ENCODE data around the gene DENND1A.
"Not testable (repeated sequence)": the region's sequence is repeated elsewhere in the genome, so short reads cannot be mapped to it uniquely, and the experiment has no call there.

Gene DENND1A

DNA sequence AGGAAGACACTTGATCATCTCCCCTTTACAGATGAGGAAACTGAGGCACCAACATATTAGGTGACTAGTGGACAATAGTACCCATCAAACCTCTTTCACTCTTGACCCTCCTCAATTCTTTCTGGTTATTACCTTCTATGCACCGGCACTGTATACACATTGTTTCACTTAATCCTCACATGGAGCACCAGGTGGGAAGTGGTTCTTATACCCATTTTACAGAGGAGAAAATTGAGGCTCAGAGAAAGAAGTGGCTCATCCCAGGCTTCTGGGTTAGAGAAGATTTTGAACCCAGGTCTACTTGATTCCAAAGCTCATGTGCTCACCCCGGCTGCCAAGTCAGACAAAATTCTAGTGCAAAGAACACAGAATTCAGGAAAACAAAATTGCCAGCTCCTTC, 17.4 kb upstream of the DENND1A start:
- no peak for DNase-seq

DNA sequence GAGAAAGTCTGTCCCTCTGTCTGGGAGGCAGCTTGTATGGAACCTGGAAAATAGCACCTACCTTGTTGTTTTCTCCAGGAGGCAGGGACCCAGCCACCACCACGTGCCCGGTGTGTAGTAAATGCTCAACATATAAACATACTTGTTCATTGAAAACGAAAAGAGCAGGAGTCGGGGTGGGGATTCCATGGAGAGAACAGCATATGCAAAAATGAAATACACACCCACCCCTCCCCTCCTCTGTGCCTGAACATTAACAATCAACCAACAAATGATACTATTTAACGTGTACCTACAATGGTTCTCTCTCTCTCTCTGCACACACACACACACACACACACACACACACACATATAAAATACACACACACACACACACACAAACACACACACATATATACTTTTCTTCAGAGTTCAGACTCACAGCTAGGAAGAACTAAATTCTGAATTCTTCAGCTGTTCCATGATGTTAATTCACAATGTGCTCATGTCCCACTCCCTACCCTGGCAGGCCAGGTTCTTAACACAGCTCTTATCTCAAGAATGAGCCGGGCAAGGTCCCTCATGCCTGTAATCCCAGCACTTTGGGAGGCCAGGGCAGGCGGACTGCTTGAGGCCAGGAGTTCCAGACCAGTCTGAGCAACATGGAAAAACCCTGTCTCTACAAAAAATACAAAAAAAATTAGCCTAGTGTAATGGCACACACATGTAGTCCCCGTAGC, 16.3 kb upstream of the DENND1A start:
- no peak for DNase-seq

DNA sequence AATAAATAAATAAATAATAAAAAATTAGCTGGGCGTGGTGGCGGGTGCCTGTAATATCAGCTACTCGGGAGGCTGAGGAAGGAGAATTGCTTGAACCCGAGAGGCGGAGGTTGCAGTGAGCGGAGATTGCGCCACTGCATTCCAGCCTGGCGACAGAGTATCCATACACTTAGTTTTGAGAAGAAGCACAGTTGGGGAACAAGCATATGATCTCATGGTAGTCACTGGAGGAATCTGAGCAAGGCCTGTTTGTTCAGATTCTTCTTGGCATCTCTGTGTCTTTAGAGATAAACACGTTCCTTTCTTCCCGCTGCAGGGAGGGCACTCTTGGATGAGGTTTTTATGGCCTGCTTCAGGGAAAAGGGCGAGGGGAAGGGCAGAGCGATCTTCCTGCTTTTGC, 15.6 kb upstream of the DENND1A start:
- no peak for DNase-seq

DNA sequence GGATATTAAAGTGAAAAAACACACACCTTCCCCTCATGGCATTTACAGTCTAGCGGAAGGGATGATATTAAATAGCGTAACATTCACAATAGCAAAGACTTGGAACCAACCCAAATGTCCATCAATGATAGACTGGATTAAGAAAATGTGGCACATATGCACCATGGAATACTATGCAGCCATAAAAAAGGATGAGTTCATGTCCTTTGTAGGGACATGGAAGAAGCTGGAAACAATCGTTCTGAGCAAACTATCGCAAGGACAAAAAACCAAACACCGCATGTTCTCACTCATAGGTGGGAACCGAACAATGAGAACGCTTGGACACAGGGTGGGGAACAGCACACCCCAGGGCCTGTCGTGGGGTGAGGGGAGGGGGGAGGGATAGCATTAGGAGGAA, 14.5 kb upstream of the DENND1A start:
- not testable (repeated sequence) for DNase-seq

DNA sequence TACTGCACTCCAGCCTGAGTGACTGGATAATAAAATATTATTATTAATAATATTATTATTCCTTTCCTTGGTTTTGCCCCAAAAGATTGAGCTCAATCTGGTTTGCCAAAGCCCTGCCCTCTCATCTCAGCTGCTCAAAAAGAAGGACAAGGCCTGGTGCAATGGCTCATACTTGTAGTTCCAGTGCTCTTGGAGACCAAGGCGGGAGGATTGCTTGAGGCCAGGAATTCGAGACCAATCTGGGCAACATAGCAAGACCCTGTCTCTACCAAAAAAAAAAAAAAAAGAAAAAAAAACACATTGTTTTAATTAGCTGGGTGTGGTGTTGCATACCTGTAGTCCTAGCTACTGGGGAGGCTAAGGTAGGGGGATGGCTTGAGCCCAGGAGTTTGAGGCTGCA, 13.7 kb upstream of the DENND1A start:
- no peak for DNase-seq

DNA sequence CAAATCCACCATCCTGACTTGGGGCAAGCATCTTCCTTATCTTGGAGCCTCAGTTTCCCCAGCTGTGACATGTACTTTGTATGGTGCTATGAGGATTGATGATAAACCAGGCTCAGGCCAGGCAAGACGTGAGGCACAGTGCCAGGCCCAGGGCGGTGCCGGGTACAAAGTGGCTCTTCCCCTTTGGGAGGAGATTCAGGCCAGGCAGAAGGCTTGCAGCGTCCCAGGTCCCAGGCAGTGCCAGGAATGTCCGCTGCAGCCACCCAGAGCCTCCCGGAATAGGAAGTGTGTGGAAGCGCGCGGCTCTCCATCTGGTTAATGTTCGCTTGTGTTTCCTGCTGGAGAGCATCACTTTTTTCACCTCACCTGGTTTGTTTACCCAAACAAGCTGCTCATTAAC, 12.6 kb upstream of the DENND1A start:
- DNase-seq = no peak

- DNase-seq = no peak
These were observed 11.7 kb upstream of the DENND1A start for GRCh38 chr9:123941524-123942070.

DNA sequence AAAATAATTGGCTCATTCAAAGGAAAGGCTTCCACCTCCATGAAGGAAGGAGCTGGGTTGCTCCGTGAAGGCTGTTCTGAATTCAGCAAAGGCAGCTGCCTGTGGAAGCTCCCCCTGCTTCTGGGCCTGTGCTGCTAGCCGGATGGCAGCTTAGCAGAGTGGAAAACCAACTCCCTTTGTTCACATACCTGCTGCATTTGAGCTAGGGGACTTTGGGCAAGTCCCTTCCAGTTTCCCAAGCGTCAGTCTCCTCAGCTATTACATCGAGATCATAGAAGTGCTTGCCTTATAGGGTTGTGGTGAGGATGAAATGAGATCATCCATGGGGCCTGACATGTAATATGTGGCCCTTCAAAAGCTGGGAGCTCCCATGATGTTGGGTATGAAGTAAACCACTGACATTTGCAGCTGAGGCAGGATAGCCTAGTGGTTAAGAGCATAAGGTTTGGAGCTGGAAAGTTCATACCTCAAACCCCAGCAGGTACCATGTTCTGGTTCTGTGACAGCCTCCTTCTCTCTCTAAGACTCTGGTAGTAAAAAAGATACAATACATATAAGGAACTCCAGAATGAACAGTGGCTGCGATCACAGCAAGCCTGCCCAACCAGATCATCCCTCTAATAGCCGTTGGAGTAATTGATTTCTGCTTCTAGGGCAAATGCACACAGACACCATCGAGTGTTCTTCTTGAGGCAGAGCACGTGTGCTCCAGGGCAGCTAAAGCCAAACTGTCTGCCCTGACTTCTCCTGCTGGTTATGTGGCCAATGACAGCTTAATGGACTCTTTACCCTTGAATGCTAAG, 11.0 kb upstream of the DENND1A start:
- DNase-seq = no peak

GRCh38 chr9:123938401-123938800, 8.5 kb upstream of the DENND1A start:
- DNase-seq = no peak

DNA sequence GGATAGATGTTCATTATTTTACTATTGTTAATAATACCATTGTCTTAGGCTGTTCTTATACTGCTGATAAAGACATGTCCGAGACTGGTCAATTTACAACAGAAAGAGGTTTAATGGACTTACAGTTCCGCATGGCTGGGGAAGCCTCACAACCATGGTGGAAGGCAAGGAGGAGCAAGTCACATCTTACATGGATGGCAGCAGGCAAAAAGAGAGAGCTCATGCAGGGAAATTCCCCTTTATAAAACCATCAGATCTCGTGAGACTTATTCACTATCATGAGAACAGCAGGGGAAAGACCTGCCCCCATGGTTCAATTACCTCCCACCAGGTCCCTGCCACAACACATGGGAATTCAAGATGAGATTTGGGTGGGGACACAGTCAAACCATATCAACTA, 6.6 kb upstream of the DENND1A start:
- not testable (repeated sequence) for DNase-seq

DNA sequence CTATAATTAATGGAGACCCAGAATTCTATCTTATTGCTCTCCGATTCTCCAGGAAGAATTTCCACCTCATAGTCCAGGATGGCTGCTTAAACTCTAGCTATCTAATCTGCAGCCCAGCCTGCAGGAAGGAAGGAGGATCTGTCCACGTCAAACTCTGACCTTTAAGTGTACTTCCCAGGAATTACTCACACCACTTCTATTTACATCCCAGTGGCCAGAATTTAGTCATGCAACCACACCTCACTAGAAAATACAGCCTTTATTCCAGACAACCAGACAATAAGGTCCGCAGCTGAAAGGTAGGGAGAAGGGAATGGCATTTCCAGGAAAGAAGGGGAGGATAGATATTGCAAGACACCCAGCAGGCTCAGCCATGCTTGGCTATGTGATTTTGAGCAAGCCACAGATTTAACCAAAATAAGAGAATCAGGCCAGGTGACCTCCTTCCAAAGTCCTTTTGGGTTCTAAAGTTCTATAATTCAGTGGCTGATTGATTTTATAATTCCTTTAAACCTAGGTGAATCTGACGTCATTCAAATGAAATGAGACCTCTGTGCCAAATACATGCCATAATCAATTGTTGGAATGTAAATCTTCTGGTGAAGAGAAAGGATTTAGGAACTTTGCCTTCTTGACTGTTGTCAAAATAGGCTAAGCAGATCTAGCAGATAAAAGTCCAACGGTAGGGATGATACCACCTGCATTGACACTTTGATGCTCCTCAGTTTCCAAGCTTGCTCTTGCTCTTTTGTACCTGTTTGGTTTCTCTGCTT, 3.7 kb upstream of the DENND1A start:
- no peak for DNase-seq

GRCh38 chr9:123929177-123929869, 603 bp downstream of the DENND1A start:
- DNase-seq = peak; percentile 51

DNA sequence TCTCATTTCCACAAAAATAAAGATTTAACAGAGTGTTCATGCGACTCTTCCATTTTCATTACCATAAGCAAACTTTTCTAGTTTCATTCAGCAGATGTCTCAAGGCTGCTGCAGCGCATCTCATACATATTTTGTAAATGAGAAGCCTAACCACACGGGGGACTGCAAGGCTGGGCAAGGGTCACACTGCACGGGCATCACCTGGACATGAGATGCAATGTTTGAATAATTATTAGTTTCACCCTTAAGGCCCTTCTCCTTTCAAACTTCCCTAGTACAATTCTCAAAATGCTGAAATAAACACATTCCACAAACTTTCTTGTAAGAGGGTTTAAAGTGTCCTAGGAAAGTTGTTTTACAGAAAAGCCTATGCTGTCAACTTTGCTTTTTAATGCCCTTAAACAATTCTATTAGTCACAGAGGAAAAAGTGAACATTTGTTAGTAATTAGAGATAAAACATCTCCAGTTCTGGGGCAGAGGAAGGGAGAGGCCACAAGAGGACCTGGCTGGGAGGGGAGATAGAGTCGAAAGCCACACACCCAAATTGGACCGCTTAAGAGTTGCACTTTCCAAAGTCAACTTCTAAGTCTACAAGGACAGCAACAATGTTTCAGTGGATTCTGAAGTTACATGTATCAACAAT, 1.3 kb downstream of the DENND1A start:
- peak; percentile 38 for DNase-seq

DNA sequence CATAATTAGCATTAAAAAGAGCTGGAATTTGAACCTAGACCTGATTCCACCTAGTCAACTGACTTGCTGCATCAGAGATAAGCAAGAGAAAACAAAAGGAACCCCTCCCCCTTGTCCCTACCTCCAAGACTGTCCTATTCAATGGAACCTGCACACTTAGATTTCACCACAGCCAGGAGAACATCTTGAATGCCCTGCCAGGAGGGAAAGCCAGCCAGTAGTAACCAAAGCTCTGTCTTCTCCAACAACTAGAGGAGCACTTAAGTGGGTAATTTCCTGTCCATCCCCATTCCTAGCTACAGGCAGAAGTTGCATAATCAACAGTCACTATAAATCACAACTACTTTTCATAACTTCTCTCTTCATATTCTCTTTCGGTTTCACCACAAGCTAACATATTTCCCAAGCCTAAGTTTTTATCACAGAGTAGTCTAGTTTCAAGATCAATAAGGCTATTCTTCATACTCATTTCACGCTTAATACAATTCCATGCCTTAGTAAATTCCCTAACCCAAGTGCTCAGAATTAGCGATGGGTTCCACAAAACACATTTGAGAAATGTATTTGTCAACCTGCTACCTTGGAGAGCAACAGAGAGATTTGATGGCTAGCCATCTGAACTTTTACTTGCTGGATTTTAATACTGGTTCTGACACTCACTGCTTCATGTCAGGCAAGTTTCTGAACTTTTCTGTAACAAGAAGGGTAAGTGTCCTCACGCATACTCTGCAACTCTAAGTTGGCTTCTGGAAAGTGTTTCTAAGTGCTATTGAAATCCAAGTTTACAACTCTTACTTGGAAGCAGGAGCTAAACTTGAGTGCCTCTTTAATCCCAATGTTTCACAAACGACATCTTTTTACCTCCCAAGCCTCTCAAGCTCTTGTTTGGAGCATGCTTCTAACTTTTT, 2.0 kb downstream of the DENND1A start:
- no peak for DNase-seq

GRCh38 chr9:123926941-123927340, 3.0 kb downstream of the DENND1A start:
- no peak for DNase-seq

GRCh38 chr9:123925819-123926218, 4.1 kb downstream of the DENND1A start:
- no peak for DNase-seq

- no peak for DNase-seq
These were observed 4.8 kb downstream of the DENND1A start for GRCh38 chr9:123925161-123925560.

GRCh38 chr9:123924727-123925126, 5.2 kb downstream of the DENND1A start:
- no peak for DNase-seq

DNA sequence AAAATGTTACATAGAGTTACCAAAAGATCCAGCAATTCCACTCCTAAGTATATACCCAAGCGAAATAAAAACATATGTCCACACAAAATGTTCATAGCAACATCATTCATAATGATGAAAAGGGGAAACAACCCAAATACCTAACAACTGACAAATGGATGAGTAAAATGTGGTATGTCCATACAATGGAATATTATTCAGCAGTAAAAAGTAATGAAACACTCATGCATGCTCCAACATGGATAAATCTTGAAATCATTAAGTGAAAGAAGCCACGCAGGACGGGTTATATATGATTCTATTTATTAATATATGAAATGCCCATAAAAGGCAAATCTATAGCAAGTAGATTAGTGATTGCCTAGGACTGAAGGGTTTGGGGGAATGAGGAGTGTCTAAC, 6.0 kb downstream of the DENND1A start:
- no peak for DNase-seq

DNA sequence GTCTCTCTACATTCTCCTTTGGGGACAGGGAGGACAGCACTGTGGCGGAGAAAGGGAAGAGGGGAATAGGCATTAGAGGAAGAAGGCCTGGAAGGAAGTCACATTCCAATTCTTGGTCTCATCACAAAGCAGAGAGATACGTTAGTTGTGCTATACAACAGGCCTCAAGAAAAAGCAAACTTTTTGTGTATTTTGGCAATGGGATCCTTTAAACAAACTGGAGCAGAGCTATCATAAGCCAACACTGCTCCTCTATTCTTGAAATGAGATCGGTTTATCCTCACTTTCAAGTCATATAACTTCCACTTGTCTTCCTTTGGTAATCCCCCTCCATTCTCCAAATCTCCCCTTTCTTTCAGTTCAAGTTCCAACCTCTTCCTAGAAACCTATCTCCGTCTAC, 6.5 kb downstream of the DENND1A start:
- no peak for DNase-seq

- no peak for DNase-seq
These were observed 7.0 kb downstream of the DENND1A start for GRCh38 chr9:123922911-123923310.

Data from stimulated activated CD4-positive, alpha-beta T cell treated with anti-CD3 and anti-CD28 coated beads, Interleukin-15, amount 100 ng/mL, for 24 hours (primary cell).